ENCODE data around the gene STON2.

DNA sequence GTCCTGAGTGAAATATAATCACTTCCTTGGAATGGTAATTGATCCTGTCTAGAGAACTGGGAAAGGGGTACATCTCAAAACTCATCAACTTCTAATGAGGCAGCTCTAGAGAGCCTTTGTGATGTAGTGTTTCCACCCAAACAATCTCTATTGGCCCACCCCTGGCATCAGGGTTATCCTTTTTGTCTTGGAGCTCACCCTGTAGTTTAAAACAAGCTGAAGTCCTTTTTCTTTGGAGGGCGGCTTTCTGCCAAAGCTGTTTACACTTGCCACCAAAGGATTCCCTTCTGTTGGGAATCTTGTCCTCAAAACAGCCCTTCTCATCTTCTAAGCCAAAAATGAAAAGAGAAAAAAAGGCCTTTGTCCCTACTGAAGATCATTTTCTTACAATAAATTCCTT lies 118.8 kb downstream of the STON2 start:
- TF ChIP-seq, protein P1, sequence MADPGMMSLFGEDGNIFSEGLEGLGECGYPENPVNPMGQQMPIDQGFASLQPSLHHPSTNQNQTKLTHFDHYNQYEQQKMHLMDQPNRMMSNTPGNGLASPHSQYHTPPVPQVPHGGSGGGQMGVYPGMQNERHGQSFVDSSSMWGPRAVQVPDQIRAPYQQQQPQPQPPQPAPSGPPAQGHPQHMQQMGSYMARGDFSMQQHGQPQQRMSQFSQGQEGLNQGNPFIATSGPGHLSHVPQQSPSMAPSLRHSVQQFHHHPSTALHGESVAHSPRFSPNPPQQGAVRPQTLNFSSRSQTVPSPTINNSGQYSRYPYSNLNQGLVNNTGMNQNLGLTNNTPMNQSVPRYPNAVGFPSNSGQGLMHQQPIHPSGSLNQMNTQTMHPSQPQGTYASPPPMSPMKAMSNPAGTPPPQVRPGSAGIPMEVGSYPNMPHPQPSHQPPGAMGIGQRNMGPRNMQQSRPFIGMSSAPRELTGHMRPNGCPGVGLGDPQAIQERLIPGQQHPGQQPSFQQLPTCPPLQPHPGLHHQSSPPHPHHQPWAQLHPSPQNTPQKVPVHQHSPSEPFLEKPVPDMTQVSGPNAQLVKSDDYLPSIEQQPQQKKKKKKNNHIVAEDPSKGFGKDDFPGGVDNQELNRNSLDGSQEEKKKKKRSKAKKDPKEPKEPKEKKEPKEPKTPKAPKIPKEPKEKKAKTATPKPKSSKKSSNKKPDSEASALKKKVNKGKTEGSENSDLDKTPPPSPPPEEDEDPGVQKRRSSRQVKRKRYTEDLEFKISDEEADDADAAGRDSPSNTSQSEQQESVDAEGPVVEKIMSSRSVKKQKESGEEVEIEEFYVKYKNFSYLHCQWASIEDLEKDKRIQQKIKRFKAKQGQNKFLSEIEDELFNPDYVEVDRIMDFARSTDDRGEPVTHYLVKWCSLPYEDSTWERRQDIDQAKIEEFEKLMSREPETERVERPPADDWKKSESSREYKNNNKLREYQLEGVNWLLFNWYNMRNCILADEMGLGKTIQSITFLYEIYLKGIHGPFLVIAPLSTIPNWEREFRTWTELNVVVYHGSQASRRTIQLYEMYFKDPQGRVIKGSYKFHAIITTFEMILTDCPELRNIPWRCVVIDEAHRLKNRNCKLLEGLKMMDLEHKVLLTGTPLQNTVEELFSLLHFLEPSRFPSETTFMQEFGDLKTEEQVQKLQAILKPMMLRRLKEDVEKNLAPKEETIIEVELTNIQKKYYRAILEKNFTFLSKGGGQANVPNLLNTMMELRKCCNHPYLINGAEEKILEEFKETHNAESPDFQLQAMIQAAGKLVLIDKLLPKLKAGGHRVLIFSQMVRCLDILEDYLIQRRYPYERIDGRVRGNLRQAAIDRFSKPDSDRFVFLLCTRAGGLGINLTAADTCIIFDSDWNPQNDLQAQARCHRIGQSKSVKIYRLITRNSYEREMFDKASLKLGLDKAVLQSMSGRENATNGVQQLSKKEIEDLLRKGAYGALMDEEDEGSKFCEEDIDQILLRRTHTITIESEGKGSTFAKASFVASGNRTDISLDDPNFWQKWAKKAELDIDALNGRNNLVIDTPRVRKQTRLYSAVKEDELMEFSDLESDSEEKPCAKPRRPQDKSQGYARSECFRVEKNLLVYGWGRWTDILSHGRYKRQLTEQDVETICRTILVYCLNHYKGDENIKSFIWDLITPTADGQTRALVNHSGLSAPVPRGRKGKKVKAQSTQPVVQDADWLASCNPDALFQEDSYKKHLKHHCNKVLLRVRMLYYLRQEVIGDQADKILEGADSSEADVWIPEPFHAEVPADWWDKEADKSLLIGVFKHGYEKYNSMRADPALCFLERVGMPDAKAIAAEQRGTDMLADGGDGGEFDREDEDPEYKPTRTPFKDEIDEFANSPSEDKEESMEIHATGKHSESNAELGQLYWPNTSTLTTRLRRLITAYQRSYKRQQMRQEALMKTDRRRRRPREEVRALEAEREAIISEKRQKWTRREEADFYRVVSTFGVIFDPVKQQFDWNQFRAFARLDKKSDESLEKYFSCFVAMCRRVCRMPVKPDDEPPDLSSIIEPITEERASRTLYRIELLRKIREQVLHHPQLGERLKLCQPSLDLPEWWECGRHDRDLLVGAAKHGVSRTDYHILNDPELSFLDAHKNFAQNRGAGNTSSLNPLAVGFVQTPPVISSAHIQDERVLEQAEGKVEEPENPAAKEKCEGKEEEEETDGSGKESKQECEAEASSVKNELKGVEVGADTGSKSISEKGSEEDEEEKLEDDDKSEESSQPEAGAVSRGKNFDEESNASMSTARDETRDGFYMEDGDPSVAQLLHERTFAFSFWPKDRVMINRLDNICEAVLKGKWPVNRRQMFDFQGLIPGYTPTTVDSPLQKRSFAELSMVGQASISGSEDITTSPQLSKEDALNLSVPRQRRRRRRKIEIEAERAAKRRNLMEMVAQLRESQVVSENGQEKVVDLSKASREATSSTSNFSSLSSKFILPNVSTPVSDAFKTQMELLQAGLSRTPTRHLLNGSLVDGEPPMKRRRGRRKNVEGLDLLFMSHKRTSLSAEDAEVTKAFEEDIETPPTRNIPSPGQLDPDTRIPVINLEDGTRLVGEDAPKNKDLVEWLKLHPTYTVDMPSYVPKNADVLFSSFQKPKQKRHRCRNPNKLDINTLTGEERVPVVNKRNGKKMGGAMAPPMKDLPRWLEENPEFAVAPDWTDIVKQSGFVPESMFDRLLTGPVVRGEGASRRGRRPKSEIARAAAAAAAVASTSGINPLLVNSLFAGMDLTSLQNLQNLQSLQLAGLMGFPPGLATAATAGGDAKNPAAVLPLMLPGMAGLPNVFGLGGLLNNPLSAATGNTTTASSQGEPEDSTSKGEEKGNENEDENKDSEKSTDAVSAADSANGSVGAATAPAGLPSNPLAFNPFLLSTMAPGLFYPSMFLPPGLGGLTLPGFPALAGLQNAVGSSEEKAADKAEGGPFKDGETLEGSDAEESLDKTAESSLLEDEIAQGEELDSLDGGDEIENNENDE (IDR thresholded peaks at IDR 0.05; ENCODE audit: insufficient replicate concordance, low read length) = no peak
- TF ChIP-seq, protein P2, sequence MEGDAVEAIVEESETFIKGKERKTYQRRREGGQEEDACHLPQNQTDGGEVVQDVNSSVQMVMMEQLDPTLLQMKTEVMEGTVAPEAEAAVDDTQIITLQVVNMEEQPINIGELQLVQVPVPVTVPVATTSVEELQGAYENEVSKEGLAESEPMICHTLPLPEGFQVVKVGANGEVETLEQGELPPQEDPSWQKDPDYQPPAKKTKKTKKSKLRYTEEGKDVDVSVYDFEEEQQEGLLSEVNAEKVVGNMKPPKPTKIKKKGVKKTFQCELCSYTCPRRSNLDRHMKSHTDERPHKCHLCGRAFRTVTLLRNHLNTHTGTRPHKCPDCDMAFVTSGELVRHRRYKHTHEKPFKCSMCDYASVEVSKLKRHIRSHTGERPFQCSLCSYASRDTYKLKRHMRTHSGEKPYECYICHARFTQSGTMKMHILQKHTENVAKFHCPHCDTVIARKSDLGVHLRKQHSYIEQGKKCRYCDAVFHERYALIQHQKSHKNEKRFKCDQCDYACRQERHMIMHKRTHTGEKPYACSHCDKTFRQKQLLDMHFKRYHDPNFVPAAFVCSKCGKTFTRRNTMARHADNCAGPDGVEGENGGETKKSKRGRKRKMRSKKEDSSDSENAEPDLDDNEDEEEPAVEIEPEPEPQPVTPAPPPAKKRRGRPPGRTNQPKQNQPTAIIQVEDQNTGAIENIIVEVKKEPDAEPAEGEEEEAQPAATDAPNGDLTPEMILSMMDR (IDR thresholded peaks at IDR 0.05; ENCODE audit: control extremely low read depth in 1 of 3, insufficient read depth in 1 of 3, low read depth in 1 of 3, low read length in 3 of 3) = no peak
- TF ChIP-seq CEBPB (IDR thresholded peaks at IDR 0.05; ENCODE audit: low read depth, low read length) = no peak
- TF ChIP-seq POLR2A (IDR thresholded peaks at IDR 0.05; ENCODE audit: control extremely low read depth in 1 of 2, low read depth in 2 of 2, low read length in 2 of 2) = no peak

All from H1 (cell line).